Stromal cell of bone marrow (primary cell): ENCODE measurements around the gene KRTAP20-2.

Experiments
- DNase-seq: peaks from one replicate; pipeline ENCODE4 v3.0.0-alpha.2; 2012; ENCODE audit warnings: low read depth

KRTAP20-2 gene

DNA sequence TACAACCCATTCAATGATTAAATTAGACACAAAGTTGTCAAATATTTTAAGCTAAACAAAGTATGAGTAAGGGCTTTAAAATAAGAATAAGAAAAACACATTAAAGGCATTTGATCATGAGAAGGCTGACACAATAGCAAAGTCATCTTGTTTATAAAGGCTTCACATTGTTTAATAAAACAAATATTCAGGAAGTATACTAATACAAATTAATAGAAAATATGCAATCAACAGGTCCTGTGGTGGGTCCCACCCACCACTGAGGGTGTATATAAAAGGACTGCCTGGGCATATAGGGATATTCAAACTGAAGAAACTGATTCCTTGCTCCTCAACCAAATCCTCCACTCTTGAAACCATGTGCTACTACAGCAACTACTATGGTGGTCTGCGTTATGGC is at the start of gene KRTAP20-2:
KRTAP20-2 (plus strand) TSS at position 301 of the 400 bp plus-strand sequence; CDS start at position 359, 58 bp downstream.
- no peak for DNase-seq

DNA sequence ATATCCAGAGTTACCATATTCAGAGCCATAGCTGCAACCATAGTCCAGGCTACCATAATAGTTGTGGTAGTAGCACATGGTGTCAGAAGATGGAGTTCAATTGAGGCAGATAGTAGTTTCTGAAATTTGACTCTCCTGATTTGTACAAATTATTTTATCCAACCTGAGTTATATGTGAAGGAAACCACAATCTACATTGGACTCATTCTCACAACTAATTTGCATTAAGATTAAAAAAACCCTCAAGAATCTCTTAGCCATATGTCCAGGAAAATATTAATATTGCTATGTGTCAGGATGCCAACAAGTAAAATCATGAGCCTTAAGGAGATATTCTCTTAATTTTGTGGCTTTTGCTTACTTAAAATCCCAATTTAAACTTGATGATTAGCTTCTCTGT is 44.7 kb upstream of the KRTAP20-2 start, which contains the start of gene KRTAP22-2:
KRTAP22-2 (minus strand) TSS at position 101 of the 400 bp plus-strand sequence.
- DNase-seq = no peak

DNA sequence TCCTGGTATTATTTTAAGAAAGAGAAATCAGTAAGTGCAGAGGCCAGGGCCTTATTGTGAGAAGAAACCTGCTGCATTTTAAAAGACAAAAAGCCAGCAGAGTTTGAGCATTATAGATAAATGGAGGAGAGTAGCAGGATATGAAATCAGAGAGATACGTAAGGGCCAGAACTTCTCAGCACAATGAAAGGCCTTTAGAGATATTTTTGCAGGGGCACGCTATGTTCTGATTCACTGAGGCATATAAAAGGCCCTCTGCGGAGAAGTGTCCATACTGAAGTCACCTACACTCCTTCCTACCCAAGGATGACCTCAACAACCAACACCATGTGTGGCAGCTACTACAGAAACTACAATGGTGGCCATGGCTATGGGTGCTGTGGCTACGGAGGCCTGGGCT is 42.9 kb upstream of the KRTAP20-2 start, which contains the start of gene KRTAP6-3:
KRTAP6-3 (plus strand) TSS at position 301 of the 400 bp plus-strand sequence; CDS start at position 307, 6 bp downstream.
- DNase-seq = no peak

DNA sequence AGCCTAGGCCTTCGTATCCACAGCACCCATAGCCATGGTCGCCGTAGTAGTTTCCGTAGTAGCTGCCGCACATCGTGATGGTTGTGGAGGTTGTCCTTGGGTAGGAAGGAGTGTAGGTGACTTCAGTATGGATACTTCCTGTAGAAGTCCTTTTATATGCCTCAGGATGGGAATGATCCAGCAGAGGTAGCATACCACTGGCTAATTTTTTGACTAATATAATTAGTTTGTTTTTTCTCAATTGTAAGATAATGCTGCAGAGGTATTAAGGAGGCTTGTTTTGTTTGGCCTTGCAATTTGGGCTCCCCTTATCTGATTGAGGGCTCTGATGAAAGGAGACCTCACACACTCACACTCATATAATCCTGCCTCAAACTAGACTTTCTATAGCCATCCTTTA is 36.2 kb upstream of the KRTAP20-2 start, which contains the start of gene KRTAP6-2:
KRTAP6-2 (minus strand) TSS at position 101 of the 400 bp plus-strand sequence; CDS start at position 73, 28 bp downstream.
- DNase-seq = no peak

DNA sequence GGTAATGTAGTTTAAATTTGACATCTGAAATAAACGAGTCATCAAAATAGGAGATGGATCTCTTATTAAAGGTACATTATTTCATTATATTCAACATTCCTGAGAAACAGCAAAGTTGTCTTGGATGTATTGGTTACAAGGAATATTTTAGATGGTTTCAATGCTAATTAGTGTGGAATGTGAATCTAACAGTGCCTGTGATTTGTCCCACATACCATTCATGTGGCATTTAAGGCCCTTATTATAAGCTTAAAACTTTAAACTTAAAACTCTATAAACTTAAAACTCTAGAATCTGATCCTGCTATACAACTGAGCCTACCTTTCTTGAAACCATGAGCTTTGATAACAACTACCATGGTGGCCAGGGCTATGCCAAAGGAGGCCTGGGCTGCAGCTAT is 34.2 kb upstream of the KRTAP20-2 start, which contains the start of gene KRTAP22-1:
KRTAP22-1 (plus strand) TSS at position 301 of the 400 bp plus-strand sequence.
- no peak for DNase-seq

DNA sequence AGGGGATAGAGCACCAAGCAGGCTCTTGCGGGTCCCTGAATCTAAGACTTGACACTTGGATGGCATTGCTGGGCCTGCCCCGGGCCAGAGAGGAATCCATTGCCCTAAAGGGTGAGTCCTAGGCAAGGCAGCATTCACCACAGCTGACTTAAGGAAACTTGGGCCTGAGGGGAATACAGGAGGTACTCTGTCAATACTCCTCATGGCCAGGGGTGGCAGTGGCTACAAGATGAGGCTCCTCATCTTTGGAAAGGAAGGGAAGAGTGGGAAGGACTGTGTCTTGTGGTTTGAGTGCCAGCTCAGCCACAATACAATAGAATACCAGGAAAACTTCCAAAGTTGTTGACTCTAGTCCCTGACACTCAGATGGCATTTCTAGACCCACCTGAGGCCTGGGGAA is 29.0 kb upstream of the KRTAP20-2 start:
- no peak for DNase-seq

DNA sequence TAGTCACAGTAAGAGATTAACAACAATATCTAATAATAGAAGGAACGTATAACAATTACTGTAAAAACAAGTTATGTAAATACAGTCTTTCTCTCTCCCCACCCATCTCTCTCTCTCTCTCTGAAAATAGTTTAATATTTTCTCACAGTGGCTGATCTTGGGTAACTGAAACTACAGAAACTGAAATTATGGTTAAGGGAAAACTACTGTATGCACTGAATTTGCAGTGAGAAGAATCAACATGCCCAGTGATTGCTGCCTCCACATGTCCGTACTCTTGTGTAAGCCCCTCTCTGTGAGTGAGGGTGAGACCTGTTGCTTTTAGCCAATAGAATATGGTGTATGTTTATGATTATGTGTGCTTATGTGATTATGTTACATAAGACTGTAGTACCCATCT is 22.9 kb upstream of the KRTAP20-2 start:
- no peak for DNase-seq

DNA sequence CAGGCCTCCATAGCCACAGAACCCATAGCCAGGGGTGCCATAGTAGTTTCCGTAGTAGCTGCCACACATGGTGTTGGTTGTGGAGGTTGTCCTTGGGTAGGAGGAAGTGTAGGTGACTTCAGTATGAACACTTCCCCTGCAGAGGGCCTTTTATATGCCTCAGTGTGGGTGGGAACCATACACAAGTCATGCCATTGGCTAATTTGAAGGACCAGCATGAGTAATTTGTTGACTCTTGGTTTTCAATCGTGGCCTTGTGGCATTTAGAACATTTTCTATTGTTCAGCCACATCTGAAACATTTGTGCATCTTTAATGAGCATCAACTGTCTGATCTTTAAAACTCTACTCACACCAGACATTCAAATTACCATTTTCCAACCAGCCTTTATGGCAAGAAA is 21.2 kb upstream of the KRTAP20-2 start, which contains the start of gene KRTAP6-1:
KRTAP6-1 (minus strand) TSS at position 95 of the 400 bp plus-strand sequence; CDS start at position 69, 26 bp downstream.
- DNase-seq = no peak

DNA sequence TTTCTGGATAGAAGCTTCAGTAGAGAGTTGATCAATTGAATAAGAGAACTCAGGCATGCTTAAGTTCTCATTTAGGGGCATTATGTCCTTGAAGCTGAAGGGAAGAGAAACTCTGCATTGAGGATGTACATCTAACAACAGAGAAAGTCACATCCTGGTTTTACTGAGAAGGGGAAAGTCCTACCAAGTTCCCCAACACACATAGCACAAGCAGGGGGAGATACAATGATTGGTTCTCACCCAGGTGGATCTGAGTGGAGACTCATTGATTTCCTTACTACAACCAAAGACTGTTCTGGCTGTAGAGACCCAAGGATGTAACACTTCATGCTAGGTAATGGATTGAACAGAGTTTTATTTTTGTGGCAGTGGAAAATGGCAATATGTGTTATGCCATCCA is 19.8 kb upstream of the KRTAP20-2 start:
- no peak for DNase-seq

DNA sequence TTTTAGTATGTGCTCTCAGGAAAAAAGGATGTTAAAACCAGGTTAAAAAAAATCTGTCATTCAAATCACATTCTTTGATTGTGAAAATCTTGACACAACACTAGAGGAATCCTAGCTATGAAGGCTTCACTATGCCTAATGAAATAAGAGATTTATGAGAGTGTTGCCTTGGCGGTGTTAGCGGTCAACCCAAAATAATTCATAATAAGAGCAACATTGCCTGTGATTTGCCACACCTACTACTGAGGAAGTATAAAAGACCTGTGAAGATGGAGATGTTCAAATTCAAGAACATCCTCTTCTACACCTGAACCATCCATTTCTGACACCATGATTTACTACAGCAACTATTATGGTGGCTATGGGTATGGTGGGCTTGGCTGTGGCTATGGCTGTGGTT is 18.9 kb upstream of the KRTAP20-2 start, which contains the start of gene KRTAP20-1:
KRTAP20-1 (plus strand) TSS at position 301 of the 400 bp plus-strand sequence; CDS start at position 331, 30 bp downstream.
- DNase-seq = no peak

DNA sequence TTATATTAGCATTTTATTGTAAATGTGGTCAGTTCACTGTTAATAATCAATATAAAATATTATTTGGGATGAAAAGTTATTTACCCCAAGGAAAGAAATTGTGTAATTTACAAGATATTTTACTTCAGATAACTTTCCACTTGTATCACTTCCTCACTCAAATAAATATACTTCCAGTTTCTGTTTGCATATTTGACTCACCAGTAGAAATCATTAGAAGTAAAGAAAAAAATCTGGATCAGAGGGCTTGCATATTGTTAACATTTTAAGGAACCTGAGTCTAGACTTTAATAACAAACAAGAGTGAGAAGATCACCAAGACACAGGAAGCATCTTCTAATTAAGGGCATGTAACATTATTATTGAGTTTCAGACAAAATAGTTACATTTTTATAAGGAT is 14.9 kb upstream of the KRTAP20-2 start:
- no peak for DNase-seq

DNA sequence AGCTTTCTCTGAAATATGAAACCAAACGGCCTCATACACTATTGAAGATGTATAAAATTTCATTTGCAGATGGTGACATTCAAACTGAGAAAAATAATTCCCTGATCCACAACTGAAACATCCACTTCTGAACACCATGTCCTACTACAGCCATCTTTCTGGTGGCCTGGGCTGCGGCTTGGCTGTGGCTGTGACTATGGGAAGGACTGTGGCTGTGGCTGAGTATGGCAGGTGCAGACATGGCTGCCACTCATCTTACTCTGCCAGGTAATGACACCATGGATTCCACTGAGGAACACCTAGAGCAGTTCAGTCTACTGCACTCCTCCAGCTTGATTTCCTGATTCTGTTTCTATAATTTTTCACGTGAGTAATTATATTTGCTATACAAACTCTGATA is 14.5 kb upstream of the KRTAP20-2 start, which contains the start of gene KRTAP20-4:
KRTAP20-4 (plus strand) TSS at position 106 of the 400 bp plus-strand sequence.
- DNase-seq = no peak

DNA sequence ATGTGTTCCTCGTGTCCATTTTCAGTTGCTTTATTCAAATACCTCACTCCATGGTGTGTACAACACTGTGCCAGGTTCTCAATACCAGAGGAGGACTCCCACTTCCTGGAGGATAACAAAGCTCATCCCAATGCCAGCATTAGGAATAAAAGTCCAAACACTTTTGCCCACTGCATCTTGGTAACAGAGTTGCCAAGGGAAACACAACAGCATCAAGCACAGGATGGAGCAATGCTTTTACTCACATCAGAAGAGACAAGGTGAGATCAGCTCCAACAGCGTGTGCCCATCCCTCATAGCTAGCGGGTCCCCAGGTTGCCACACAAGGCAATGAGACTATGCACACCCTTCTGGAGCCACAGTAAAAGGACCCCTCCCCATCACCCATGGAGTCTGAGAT is 11.6 kb upstream of the KRTAP20-2 start:
- no peak for DNase-seq

DNA sequence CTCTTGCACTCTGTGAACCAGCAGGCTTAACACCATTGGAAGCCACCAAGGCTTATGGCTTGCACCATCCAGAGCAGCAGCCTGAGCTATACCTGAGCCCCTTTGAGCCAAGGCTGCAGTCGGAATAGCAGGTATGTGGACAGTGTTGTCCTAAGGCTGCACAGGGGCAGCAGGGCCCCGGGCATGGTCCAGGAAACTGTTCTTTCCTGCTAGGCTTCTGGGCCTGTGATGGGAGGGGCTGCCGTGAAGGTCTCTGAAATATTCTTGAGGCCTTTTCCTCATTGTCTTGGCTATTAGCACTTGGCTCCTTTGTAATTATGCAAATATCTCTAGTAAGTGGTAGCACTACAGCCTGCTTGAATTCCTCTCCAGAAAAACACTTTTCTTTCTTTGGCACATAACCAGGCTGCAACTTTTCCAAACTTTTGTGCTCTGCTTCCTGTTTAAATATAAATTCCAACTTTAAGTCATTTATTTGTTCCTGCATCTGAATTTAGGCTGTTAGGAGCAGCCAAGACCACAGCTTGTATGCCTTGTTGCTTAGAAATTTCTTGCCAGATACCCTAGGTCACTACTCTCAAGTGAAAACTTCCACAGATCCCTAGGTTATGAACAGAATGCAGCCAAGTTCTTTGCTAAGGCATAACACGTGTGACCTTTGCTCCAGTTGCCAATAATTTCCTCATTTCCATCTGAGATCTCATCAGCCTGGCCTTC is 9.4 kb upstream of the KRTAP20-2 start:
- DNase-seq = no peak

DNA sequence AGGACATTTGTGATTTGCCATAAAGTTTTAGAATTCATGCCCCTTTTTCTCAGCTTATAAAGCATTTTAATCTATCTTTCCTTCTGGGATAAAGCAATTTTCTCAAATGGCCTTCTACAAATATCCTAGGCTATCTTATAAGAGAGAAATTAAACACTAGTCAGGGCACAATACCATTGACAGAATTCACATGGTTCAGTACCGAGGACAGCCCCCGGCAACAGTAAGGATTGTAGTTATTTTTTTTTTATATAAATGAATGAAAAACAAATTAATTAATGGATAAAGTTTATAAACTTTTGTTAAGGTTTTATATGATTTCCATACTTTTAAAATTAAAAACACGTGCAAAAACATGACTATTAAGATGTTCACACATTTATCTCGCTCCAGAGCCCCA is 6.9 kb upstream of the KRTAP20-2 start:
- DNase-seq = no peak

DNA sequence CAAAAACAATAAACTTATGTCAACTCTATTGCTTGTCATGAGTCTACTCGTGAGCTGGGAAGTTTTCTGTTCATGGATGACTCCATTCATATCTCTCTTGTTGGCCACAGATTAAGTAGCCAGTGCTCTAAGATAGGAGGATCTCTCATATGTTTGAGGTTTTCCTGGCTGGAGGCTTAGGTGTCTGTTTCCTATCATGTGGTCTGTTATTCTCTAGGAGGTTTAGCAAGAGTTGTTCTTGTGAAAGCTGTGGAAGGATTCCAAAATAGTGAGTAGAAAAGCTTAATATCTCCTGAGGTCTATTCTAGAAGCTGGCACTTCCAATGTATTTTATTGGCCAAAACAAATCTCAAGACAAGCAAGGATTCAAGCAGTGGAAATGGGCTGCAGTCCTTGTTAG is 5.8 kb upstream of the KRTAP20-2 start:
- no peak for DNase-seq

DNA sequence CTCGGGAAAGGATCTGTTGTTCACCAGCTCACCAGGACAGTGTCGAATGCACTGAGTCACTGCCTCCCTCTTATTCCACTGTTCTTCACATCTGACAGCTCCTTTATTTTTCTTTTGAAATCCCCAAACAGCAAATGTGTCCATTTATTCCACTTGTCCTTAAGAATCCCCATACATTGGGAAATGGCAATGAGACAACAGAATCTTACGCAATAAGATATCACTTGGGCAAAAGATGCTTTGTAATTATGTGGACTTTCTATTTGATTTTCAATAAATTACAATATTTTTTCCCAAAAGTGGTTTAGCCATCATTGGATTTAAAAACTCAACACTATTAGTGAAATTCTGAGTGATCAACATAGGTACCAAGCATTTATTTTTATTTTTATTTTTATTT is 3.7 kb downstream of the KRTAP20-2 start:
- no peak for DNase-seq

DNA sequence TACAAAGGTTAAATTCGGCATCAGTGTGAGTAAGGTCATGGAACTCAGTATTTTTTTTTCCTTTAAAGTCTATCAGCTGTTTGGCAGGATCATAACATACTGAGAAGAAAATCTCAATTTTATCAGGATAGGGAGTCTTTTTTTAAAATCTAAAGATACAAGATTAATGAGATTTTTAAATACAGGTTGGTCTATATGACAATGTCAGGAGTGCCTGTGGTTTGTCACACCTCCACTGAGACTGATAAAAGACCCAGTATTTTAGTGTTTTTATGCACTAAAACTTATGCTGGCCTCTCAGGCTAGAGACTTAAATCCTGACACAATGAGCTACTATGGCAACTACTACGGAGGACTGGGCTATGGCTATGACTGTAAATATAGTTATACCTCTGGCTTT is 7.6 kb downstream of the KRTAP20-2 start, which contains the start of gene KRTAP20-3:
KRTAP20-3 (plus strand) TSS at position 301 of the 400 bp plus-strand sequence.
- DNase-seq = no peak

DNA sequence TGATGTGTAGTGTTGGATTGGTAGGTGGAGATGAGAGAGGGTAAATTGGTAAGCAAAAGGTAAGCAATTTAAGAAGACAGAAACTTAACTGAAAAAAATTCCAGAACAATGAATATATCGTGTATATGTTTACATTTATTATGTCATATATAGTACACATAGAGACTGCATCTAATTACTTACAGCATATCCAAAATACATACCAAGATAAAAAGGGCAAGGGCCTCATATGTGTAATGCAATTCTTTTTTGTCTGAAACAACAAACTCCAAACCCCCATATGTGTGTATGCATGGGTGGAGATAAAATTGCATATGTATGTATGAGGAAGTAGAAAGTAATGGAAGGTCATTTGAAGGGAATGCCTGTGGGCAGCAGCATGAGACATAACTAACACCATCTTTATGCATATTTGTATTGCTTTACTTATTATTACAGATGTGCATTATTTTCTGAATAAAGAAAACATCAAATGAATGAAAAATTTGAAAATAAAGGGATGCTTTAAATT is 12.0 kb downstream of the KRTAP20-2 start:
- DNase-seq = no peak

DNA sequence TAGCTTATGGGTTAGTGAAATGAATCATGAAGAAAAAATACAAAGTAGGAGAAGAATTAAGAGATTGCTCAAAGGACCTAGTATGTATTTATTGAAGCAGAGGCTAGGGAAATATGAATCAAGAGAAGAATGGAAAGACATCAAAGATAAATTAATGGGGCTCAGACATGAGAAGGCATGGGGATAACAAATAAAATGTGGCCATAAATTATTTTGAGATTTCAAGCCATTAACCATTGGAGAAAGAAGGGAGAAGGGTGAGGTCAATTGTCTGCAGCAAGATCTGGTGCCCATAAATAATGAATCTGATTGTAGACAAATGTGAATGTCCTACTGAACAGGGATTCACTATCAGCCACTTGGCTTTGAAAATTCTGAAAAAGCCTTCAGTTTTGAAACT is 17.9 kb downstream of the KRTAP20-2 start:
- DNase-seq = no peak

DNA sequence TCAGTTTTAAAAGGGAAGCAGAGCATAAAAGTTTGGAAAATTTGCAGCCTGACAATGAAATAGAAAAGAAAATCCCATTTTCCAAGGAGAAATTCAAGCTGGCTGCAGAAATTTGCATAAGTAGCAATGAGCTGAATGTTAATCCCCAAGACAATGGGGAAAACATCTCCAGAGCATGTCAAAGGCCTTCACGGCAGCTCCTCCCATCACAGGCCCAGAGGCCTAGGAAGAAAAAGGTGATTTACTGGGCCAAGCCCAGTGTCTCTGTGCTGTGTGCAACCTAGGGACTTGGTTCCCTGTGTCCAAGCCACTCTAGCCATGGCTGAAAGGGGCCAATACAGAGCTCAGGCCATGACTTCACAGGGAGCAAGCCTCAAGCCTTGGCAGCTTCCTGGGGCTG is 33.8 kb downstream of the KRTAP20-2 start:
- DNase-seq = no peak

DNA sequence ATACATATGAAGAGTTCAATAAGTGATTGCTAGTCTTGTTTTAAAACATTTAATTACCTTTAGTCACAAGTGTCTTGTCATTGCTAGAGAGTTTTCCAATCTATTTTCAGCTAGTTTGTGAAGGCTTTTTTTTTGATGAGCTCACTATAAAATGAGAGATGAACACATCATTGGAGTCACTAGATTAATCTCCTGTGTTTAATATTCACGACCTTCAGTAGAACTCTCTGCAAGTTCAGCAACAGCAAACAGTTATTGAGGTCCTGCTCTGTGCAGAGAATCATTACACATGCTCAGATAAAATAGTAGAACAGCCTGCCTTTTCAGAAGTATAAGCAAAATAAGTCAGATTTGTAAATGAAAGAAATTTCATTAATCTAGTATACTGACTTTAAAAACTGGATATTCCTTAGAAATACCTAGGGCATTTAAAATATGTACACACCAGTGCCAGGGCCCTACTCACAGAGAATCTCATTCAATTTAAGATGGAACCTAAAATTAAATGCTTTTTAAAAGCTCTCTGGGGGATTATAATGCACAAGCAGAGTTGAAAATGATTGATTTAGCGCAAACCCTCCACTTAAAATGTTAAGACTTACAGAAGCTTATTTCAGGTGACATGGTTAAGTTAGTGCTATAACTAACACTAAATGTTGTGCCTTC is 38.1 kb downstream of the KRTAP20-2 start:
- DNase-seq = no peak
